Neuronal stem cell (in vitro differentiated cells): ENCODE data around the gene LIMK2.

Experiments used
- DNase-seq: peaks from one replicate; pipeline ENCODE4 v3.0.0-alpha.2; 2013; ENCODE audit warnings: low spot score
- H2AFZ ChIP-seq: one replicate; pipeline ENCODE4 v1.6.1; 2013; ENCODE audit warnings: mild to moderate bottlenecking, low read length, inconsistent platforms
- H2AK5ac ChIP-seq: 2 replicates; pipeline ENCODE4 v1.6.1; 2013; ENCODE audit warnings: low read depth, mild to moderate bottlenecking, inconsistent platforms, low read length, moderate library complexity, mixed read lengths
- H2BK120ac ChIP-seq: 2 replicates; pipeline ENCODE4 v1.6.1; 2013; ENCODE audit warnings: low read depth, mild to moderate bottlenecking, inconsistent platforms, low read length, moderate library complexity, mixed read lengths
- H2BK12ac ChIP-seq: one replicate; pipeline ENCODE4 v1.6.1; 2013; ENCODE audit warnings: low read length, inconsistent platforms
- H2BK15ac ChIP-seq: 2 replicates; pipeline ENCODE4 v1.6.1; 2013; ENCODE audit warnings: mild to moderate bottlenecking, low read length, inconsistent platforms, mixed read lengths
- H2BK5ac ChIP-seq: one replicate; pipeline ENCODE4 v1.6.1; 2013; ENCODE audit warnings: inconsistent platforms, mild to moderate bottlenecking, low read length, moderate library complexity
- H3K14ac ChIP-seq: one replicate; pipeline ENCODE4 v1.6.1; 2013; ENCODE audit warnings: low read length, inconsistent platforms
- H3K18ac ChIP-seq: 2 replicates; pipeline ENCODE4 v1.6.1; 2013; ENCODE audit warnings: low read length, inconsistent platforms
- H3K23ac ChIP-seq: 2 replicates; pipeline ENCODE4 v1.6.1; 2013; ENCODE audit warnings: low read depth, mild to moderate bottlenecking, mixed read lengths, low read length, inconsistent platforms; ENCODE audit not compliant: poor library complexity
- H3K27ac ChIP-seq: replicated peaks from 3 replicates; pipeline ENCODE4 v1.5.1; 2013; ENCODE audit warnings: low read length, inconsistent platforms
- H3K27me3 ChIP-seq, 3 experiments: 2 replicates each; pipeline ENCODE4 v1.6.1; 2013; ENCODE audit warnings: low read length in 3 of 3, mild to moderate bottlenecking in 2 of 3, inconsistent platforms in 1 of 3, low read depth in 1 of 3, mixed read lengths in 1 of 3, moderate library complexity in 1 of 3; ENCODE audit not compliant: control insufficient read depth in 3 of 3, insufficient read depth in 3 of 3
- H3K36me3 ChIP-seq, 2 donors: replicated peaks in 1 of 2; 2 replicates each; pipeline ENCODE4 v1.6.1; 2013; ENCODE audit warnings: low read length in 2 of 2; ENCODE audit not compliant: control insufficient read depth in 2 of 2, insufficient read depth in 2 of 2
- H3K4ac ChIP-seq: 2 replicates; pipeline ENCODE4 v1.6.1; 2013; ENCODE audit warnings: inconsistent platforms, mild to moderate bottlenecking, low read length, moderate library complexity
- H3K4me1 ChIP-seq, 2 donors: 1 replicate in 1 of 2; 2 replicates in 1 of 2; pipeline ENCODE4 v1.6.1; 2013; ENCODE audit warnings: low read length in 2 of 2, low read depth in 1 of 2; ENCODE audit not compliant: control insufficient read depth in 2 of 2, insufficient read depth in 1 of 2
- H3K4me2 ChIP-seq: one replicate; pipeline ENCODE4 v1.6.1; 2013; ENCODE audit warnings: mild to moderate bottlenecking, low read length, inconsistent platforms; ENCODE audit not compliant: insufficient read depth, poor library complexity, severe bottlenecking
- H3K4me3 ChIP-seq, 2 donors: 2 replicates each; pipeline ENCODE4 v1.5.1; 2013; ENCODE audit warnings: low read length in 2 of 2, mild to moderate bottlenecking in 2 of 2, inconsistent platforms in 1 of 2, moderate library complexity in 1 of 2
- H3K79me1 ChIP-seq: one replicate; pipeline ENCODE4 v1.6.1; 2013; ENCODE audit warnings: low read depth, mild to moderate bottlenecking, inconsistent platforms, low read length, moderate library complexity
- H3K9ac ChIP-seq: one replicate; pipeline ENCODE4 v1.6.1; 2013; ENCODE audit warnings: mild to moderate bottlenecking, low read depth, low read length, inconsistent platforms; ENCODE audit not compliant: poor library complexity
- H3K9me3 ChIP-seq, 2 donors: replicated peaks in 1 of 2; 2 replicates each; pipeline versions ENCODE3 to v1.6.1; 2013; ENCODE audit warnings: low read length in 2 of 2, mild to moderate bottlenecking in 2 of 2, inconsistent platforms in 1 of 2, low read depth in 1 of 2, mixed read lengths in 1 of 2, moderate library complexity in 1 of 2; ENCODE audit not compliant: control insufficient read depth in 2 of 2, insufficient read depth in 1 of 2
- H4K8ac ChIP-seq: one replicate; pipeline ENCODE4 v1.6.1; 2013; ENCODE audit warnings: low read depth, mild to moderate bottlenecking, inconsistent platforms, low read length, moderate library complexity
- H4K91ac ChIP-seq: one replicate; pipeline ENCODE4 v1.6.1; 2013; ENCODE audit warnings: low read length, low read depth, mild to moderate bottlenecking, inconsistent platforms; ENCODE audit not compliant: poor library complexity
- WGBS, 2 donors: extraction: QIAGEN DNeasy Blood & Tissue Kit; methylation state at CpG; one replicate each; pipeline ENCODE4 v1.1.7; 2013; ENCODE audit warnings: missing lambda C conversion rate in 2 of 2, mixed read lengths in 1 of 2; ENCODE audit not compliant: insufficient read length in 2 of 2, insufficient replicate concordance in 1 of 2; ENCODE audit errors: extremely low coverage in 2 of 2; 5-methylcytosine and 5-hydroxymethylcytosine counted together

Gene LIMK2

GRCh38 chr22:31239771-31240370 lies 27.8 kb downstream of the LIMK2 start:
- Histone ChIP-seq H2BK5ac (no peak overlapping the region), H3K27me3 (no peaks in the 10 kb centered on the region), H3K27ac (no peak overlapping the region), H3K4me2 (no peak overlapping the region), H2AFZ (no peak overlapping the region), H3K9me3 (no peaks in the 10 kb centered on the region), H2BK12ac (no peak overlapping the region), H3K14ac (no peak overlapping the region), H3K9ac (no peak overlapping the region), H3K23ac (no peak overlapping the region), H3K79me1 (no peaks in the 10 kb centered on the region), H3K36me3 (peaks cover 0 to 14% of the 10 kb centered on the region in 2 donors), H3K18ac (no peak overlapping the region), H3K4me1 (peaks cover 7 to 14% of the 10 kb centered on the region in 2 donors), H2BK15ac (no peak overlapping the region), H2BK120ac (no peak overlapping the region), H4K91ac (no peak overlapping the region), H3K4me3 (no peak overlapping the region), H3K4ac (no peak overlapping the region), H2AK5ac (no peak overlapping the region), H4K8ac (no peak overlapping the region)
- no peak for DNase-seq
- WGBS, 2 donors: no CpG with 5 or more reads among the region's 6 CpGs

GRCh38 chr22:31241200-31241599 lies 29.1 kb downstream of the LIMK2 start:
- Histone ChIP-seq H3K27ac (no peak overlapping the region), H3K14ac (no peak overlapping the region), H3K36me3 (peaks cover 0 to 12% of the 10 kb centered on the region in 2 donors), H3K9me3 (no peaks in the 10 kb centered on the region), H4K8ac (no peak overlapping the region), H2BK12ac (no peak overlapping the region), H2AFZ (no peak overlapping the region), H3K4me2 (no peak overlapping the region), H3K79me1 (peaks cover 3% of the 10 kb centered on the region), H3K4me1 (peaks cover 7 to 14% of the 10 kb centered on the region in 2 donors), H2AK5ac (no peak overlapping the region), H2BK15ac (no peak overlapping the region), H4K91ac (no peak overlapping the region), H3K4me3 (no peak overlapping the region), H3K18ac (no peak overlapping the region), H3K9ac (no peak overlapping the region), H3K4ac (no peak overlapping the region), H3K23ac (no peak overlapping the region), H3K27me3 (no peaks in the 10 kb centered on the region), H2BK120ac (no peak overlapping the region), H2BK5ac (no peak overlapping the region)
- no CpG with 5 or more reads among the region's 1 CpG for WGBS, 2 donors
- DNase-seq: no peak

GRCh38 chr22:31241936-31242335 lies 29.8 kb downstream of the LIMK2 start:
- Histone ChIP-seq H3K4me2 (no peak overlapping the region), H3K27me3 (no peaks in the 10 kb centered on the region), H3K36me3 (peaks cover 0 to 12% of the 10 kb centered on the region in 2 donors), H3K79me1 (peaks cover 3% of the 10 kb centered on the region), H2BK15ac (no peak overlapping the region), H2AK5ac (no peak overlapping the region), H2BK5ac (no peak overlapping the region), H3K14ac (no peak overlapping the region), H4K91ac (no peak overlapping the region), H3K9ac (no peak overlapping the region), H3K18ac (no peak overlapping the region), H2AFZ (no peak overlapping the region), H3K9me3 (no peaks in the 10 kb centered on the region), H3K4ac (no peak overlapping the region), H3K4me1 (peaks cover 7 to 14% of the 10 kb centered on the region in 2 donors), H3K23ac (no peak overlapping the region), H4K8ac (no peak overlapping the region), H3K4me3 (no peak overlapping the region), H2BK120ac (no peak overlapping the region), H3K27ac (no peak overlapping the region), H2BK12ac (no peak overlapping the region)
- no peak for DNase-seq

- Histone ChIP-seq H3K4me3 (no peak overlapping the region), H2AK5ac (no peak overlapping the region), H3K9me3 (no peaks in the 10 kb centered on the region), H3K18ac (no peak overlapping the region), H3K27ac (peak overlapping the region; percentile 33), H3K36me3 (peaks cover 0 to 12% of the 10 kb centered on the region in 2 donors), H2BK5ac (no peak overlapping the region), H3K4me1 (peaks cover 12 to 19% of the 10 kb centered on the region in 2 donors), H2BK12ac (no peak overlapping the region), H3K79me1 (peaks cover 3% of the 10 kb centered on the region), H3K4me2 (no peak overlapping the region), H2BK15ac (no peak overlapping the region), H2BK120ac (no peak overlapping the region), H3K27me3 (no peaks in the 10 kb centered on the region), H3K14ac (no peak overlapping the region), H3K9ac (no peak overlapping the region), H3K4ac (no peak overlapping the region), H3K23ac (no peak overlapping the region), H2AFZ (no peak overlapping the region), H4K91ac (no peak overlapping the region), H4K8ac (no peak overlapping the region)
- WGBS, 2 donors: no CpG with 5 or more reads among the region's 5 CpGs
- DNase-seq: no peak
Measured at GRCh38 chr22:31243339-31244045, 31.4 kb downstream of the LIMK2 start.
